CD4-positive, CD25-positive, alpha-beta regulatory T cell (primary cell): Measurements from ENCODE around the gene ANKRD2. TPM values are rescaled to one million over a fixed set of nuclear protein-coding genes. Genes with fewer than 3 reads are reported as not detected.
A peak's percentile ranks its signal among the peaks of the same experiment; 100 is the strongest.
"Not testable (repeated sequence)": the region's sequence is repeated elsewhere in the genome, so short reads cannot be mapped to it uniquely, and the experiment has no call there.

Experiments
- ATAC-seq, 2 donors: fragments of 150-1000 bp; cut with Tn5 transposase; one replicate each; pipeline ENCODE4 v1.10.0; 2021; ENCODE audit warnings: low read depth in 2 of 2, moderate number of reproducible peaks in 2 of 2, moderate library complexity in 1 of 2
- DNase-seq, 3 donors: peaks; one replicate each; pipeline versions ENCODE4 v3.0.0 to v3.0.0-alpha.2; 2012 to 2022; ENCODE audit warnings: mixed read lengths in 1 of 3
- H3K27ac ChIP-seq: one replicate; pipeline ENCODE4 v1.7.0; 2013; ENCODE audit warnings: mild to moderate bottlenecking, low read length; ENCODE audit not compliant: insufficient read depth, poor library complexity, severe bottlenecking
- H3K27me3 ChIP-seq: one replicate; pipeline ENCODE4 v1.7.0; 2013; ENCODE audit warnings: low read length; ENCODE audit not compliant: control insufficient read depth, insufficient read depth
- H3K36me3 ChIP-seq: one replicate; pipeline ENCODE4 v1.7.0; 2013; ENCODE audit warnings: mild to moderate bottlenecking, low read length, moderate library complexity; ENCODE audit not compliant: control insufficient read depth, insufficient read depth
- H3K4me1 ChIP-seq: 2 replicates; pipeline ENCODE4 v1.7.0; 2013; ENCODE audit warnings: mild to moderate bottlenecking, low read length; ENCODE audit not compliant: insufficient read depth, control insufficient read depth, poor library complexity, severe bottlenecking
- H3K4me3 ChIP-seq: one replicate; pipeline ENCODE4 v1.7.0; 2013; ENCODE audit warnings: low read depth, mild to moderate bottlenecking, low read length, moderate library complexity
- H3K9me3 ChIP-seq, 2 experiments: 1 replicate in 1 of 2; 2 replicates in 1 of 2; pipeline ENCODE4 v1.7.0; 2013; ENCODE audit warnings: low read length in 2 of 2, mild to moderate bottlenecking in 1 of 2, moderate library complexity in 1 of 2; ENCODE audit not compliant: control insufficient read depth in 2 of 2
- H3K27ac Mint-ChIP-seq, 3 donors: one replicate each; pipeline ENCODE4 v1.8.0; 2020 to 2022; ENCODE audit warnings: mild to moderate bottlenecking in 3 of 3, mixed read lengths in 3 of 3, moderate library complexity in 2 of 3
- H3K27me3 Mint-ChIP-seq: one replicate; pipeline ENCODE4 v1.8.0; 2022; ENCODE audit warnings: mild to moderate bottlenecking, mixed read lengths
- H3K36me3 Mint-ChIP-seq: one replicate; pipeline ENCODE4 v1.8.0; 2020; ENCODE audit warnings: mixed read lengths
- H3K4me1 Mint-ChIP-seq, 4 donors: one replicate each; pipeline ENCODE4 v1.8.0; 2020 to 2022; ENCODE audit warnings: mixed read lengths in 4 of 4, mild to moderate bottlenecking in 1 of 4
- H3K4me3 Mint-ChIP-seq, 4 donors: one replicate each; pipeline ENCODE4 v1.8.0; 2020 to 2022; ENCODE audit warnings: mild to moderate bottlenecking in 4 of 4, mixed read lengths in 4 of 4, moderate library complexity in 3 of 4
- H3K9me3 Mint-ChIP-seq, 7 donors: one replicate each; pipeline ENCODE4 v1.8.0; 2020 to 2022; ENCODE audit warnings: mixed read lengths in 7 of 7, mild to moderate bottlenecking in 3 of 7, moderate library complexity in 2 of 7
- polyA plus RNA-seq, 4 donors: library from polyadenylated mRNA; unstranded; fragments of 300-500 nt; fragmentation: Illumina TruSeq; gene quantifications; one replicate each; pipeline ENCODE4 v1.2.3, GENCODE V29; 2021
- total RNA-seq: library from RNA; stranded (reverse); gene quantifications from one replicate; pipeline ENCODE4 v1.2.3, GENCODE V29; 2022

Gene ANKRD2
- not detected for total RNA-seq
- not detected for polyA plus RNA-seq

DNA sequence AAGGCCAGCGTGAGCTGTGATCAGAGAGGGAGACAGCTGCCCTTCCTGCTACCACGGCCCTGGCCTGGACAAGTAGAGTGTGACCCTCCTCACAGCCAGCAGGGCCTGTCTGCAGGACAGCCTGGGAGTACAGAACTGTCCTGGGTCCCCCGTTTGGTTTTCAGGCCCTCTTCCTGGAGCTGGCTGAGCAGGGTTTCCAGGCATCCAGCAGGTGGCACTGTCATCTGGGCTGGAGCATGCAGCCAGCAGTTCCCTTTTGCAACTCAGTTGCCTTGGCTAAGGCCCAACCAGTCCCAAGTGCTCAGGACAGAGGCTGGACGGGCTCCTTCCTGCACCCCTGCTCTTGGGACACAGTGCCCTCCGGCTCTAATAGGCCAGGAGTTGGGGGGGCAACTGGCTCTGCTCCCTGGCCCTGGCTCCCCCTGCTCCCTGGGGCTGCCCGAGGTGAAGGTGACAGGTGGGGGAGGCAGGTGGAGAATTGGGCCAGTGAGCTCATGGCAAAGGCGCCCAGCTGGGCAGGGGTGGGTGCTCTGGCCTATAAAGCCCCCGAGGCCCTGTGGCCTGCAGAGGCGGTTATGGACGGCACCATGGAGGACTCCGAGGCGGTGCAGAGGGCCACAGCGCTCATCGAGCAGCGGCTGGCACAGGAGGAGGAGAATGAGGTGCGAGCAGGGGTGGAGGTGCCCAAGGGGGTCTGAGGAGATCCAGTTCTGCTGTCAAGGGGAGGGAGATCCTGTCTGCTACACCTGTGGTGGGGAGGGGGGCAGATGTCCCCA, at the start of gene ANKRD2:
ANKRD2 (plus strand) TSS at position 566 of the 776 bp plus-strand sequence; CDS start at position 576, 10 bp downstream.
- Mint-ChIP-seq H3K27me3 (peaks cover 4% of the 10 kb centered on the region), H3K27ac (peak within 1 kb of the TSS in 1 of 3 donors; percentile 62), H3K36me3 (peaks cover 3% of the 10 kb centered on the region), H3K4me3 (no peak within 1 kb of the TSS), H3K4me1 (no peaks in the 10 kb centered on the region), H3K9me3 (no peaks in the 10 kb centered on the region)
- H3K9me3 ChIP-seq, result no peaks in the 10 kb centered on the region
- peak; percentile 44 to 67 for ATAC-seq
- no peaks in the 10 kb centered on the region for H3K27me3 ChIP-seq
- DNase-seq, result peak; percentile 15 to 65 (median 44)
- no peaks in the 10 kb centered on the region for H3K36me3 ChIP-seq
- no peak within 1 kb of the TSS for H3K27ac ChIP-seq
- no peaks in the 10 kb centered on the region for H3K4me1 ChIP-seq
- H3K4me3 ChIP-seq, result no peak within 1 kb of the TSS

- no peak for DNase-seq
- no peak for ATAC-seq
- no peaks in the 10 kb centered on the region for H3K4me1 Mint-ChIP-seq
- no peaks in the 10 kb centered on the region for H3K36me3 Mint-ChIP-seq
- Histone ChIP-seq H3K27ac (no peak overlapping the region), H3K4me1 (no peaks in the 10 kb centered on the region), H3K36me3 (no peaks in the 10 kb centered on the region), H3K4me3 (no peak overlapping the region), H3K27me3 (no peaks in the 10 kb centered on the region), H3K9me3 (no peaks in the 10 kb centered on the region)
- peaks cover 15% of the 10 kb centered on the region for H3K27me3 Mint-ChIP-seq
- H3K27ac Mint-ChIP-seq, result no peak overlapping the region
- no peak overlapping the region for H3K4me3 Mint-ChIP-seq
- H3K9me3 Mint-ChIP-seq, result no peaks in the 10 kb centered on the region
Measured at GRCh38 chr10:97522937-97523336, 49.6 kb upstream of the ANKRD2 start.

- H3K9me3 ChIP-seq, result no peaks in the 10 kb centered on the region
- Mint-ChIP-seq H3K4me3 (no peak overlapping the region), H3K9me3 (no peaks in the 10 kb centered on the region), H3K4me1 (no peaks in the 10 kb centered on the region), H3K36me3 (no peaks in the 10 kb centered on the region), H3K27ac (no peak overlapping the region), H3K27me3 (peaks cover 11% of the 10 kb centered on the region)
- no peak overlapping the region for H3K27ac ChIP-seq
- H3K27me3 ChIP-seq, result no peaks in the 10 kb centered on the region
- no peaks in the 10 kb centered on the region for H3K4me1 ChIP-seq
- ATAC-seq (no peak), DNase-seq (no peak)
- no peak overlapping the region for H3K4me3 ChIP-seq
- no peaks in the 10 kb centered on the region for H3K36me3 ChIP-seq
Measured at GRCh38 chr10:97525086-97525485, 47.5 kb upstream of the ANKRD2 start.

- no peak for ATAC-seq
- no peaks in the 10 kb centered on the region for H3K9me3 Mint-ChIP-seq
- H3K27ac Mint-ChIP-seq, result no peak overlapping the region
- no peaks in the 10 kb centered on the region for H3K36me3 ChIP-seq
- no peak overlapping the region for H3K27ac ChIP-seq
- no peaks in the 10 kb centered on the region for H3K4me1 ChIP-seq
- no peaks in the 10 kb centered on the region for H3K4me1 Mint-ChIP-seq
- no peak overlapping the region for H3K4me3 ChIP-seq
- no peaks in the 10 kb centered on the region for H3K9me3 ChIP-seq
- H3K27me3 ChIP-seq, result no peaks in the 10 kb centered on the region
- DNase-seq, result no peak
- H3K4me3 Mint-ChIP-seq, result no peak overlapping the region
- peaks cover 11% of the 10 kb centered on the region for H3K27me3 Mint-ChIP-seq
- no peaks in the 10 kb centered on the region for H3K36me3 Mint-ChIP-seq
Measured at GRCh38 chr10:97525683-97526110, 46.9 kb upstream of the ANKRD2 start.

GRCh38 chr10:97528876-97529275, 43.7 kb upstream of the ANKRD2 start:
- not testable (repeated sequence) for H3K27me3 ChIP-seq, H3K36me3 ChIP-seq, H3K4me3 ChIP-seq, ATAC-seq, H3K9me3 ChIP-seq, H3K4me1 Mint-ChIP-seq, H3K27ac ChIP-seq, DNase-seq, H3K4me1 ChIP-seq, H3K27ac Mint-ChIP-seq, H3K27me3 Mint-ChIP-seq, H3K4me3 Mint-ChIP-seq, H3K36me3 Mint-ChIP-seq, H3K9me3 Mint-ChIP-seq

DNA sequence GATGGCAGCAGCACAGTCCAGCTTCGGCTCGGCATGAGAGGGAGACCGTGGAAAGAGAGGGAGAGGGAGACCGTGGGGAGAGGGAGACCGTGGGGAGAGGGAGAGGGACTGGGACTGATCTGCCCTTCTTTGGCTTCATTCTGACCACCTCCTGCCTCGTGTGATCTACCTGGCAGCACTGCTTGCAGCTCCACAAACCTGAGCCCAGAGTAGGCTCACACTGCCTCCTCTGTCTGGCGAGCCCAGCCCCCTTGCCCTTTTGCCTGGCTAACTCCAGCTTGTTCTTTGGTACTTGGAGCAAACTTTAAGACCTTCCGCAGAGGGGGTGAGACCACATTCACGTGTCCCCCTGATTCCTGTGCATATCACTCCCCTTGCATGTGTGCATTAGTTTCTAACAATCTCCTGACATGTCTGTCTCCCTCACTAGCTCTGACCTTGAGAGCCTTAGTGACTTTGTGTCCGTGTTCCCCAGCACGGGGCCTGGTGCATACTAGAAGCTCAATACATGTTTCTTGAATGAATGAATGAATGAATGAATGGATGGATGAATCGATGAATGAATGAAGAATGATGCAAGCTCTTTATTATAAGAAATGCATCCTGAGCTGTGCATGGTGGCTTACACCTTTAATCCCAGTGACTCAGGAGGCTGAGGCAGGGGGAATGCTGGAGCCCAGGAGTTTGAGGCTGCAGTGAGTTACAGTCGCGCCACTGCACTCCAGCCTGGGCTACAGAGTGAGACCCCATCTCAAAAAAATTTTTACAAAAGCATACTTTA, 42.7 kb upstream of the ANKRD2 start:
- H3K4me3 Mint-ChIP-seq, result no peak overlapping the region
- no peaks in the 10 kb centered on the region for H3K27me3 ChIP-seq
- H3K27ac Mint-ChIP-seq, result peak overlapping the region in 1 of 3 donors; percentile 84
- DNase-seq (no peak), ATAC-seq (no peak)
- no peak overlapping the region for H3K4me3 ChIP-seq
- no peaks in the 10 kb centered on the region for H3K36me3 Mint-ChIP-seq
- no peaks in the 10 kb centered on the region for H3K4me1 Mint-ChIP-seq
- H3K9me3 ChIP-seq, result no peaks in the 10 kb centered on the region
- H3K27ac ChIP-seq, result no peak overlapping the region
- H3K9me3 Mint-ChIP-seq, result no peaks in the 10 kb centered on the region
- no peaks in the 10 kb centered on the region for H3K4me1 ChIP-seq
- H3K36me3 ChIP-seq, result no peaks in the 10 kb centered on the region
- peaks cover 2% of the 10 kb centered on the region for H3K27me3 Mint-ChIP-seq

DNA sequence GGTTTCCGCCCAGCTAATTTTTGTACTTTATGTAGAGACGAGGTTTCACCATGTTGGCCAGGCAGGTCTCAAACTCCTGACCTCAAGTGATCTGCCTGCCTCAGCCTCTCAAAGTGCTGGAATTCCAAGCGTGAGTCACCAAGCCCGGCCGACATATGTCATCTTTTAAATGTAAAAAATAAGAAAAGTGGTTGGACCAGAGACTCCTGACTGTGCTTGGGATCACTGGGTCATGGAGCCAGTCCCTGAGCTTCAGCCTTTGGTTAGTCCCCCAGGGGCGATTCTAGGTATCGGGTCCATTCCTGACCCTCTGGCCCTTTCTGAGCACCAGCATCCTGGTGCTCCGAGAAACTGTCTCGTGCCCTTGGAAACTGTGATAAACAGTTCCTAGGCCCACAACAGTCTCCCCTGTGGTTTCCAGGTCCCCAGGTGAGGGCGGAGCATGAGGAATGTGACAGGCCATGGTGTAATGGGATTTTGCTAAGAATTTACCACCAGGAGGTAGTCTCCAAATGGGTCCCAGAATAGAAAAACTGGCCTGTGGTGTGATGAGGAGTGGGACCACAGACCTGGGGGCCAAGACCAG, 41.1 kb upstream of the ANKRD2 start:
- Mint-ChIP-seq H3K27me3 (peaks cover 4% of the 10 kb centered on the region), H3K9me3 (no peaks in the 10 kb centered on the region)

More for the DNA sequence above, 41.1 kb upstream of the ANKRD2 start:
- Histone ChIP-seq H3K27ac (no peak overlapping the region), H3K4me3 (no peak overlapping the region), H3K27me3 (no peaks in the 10 kb centered on the region), H3K36me3 (no peaks in the 10 kb centered on the region), H3K4me1 (no peaks in the 10 kb centered on the region), H3K9me3 (no peaks in the 10 kb centered on the region)
- H3K36me3 Mint-ChIP-seq, result no peaks in the 10 kb centered on the region
- no peak for ATAC-seq
- no peaks in the 10 kb centered on the region for H3K4me1 Mint-ChIP-seq
- DNase-seq, result no peak
- no peak overlapping the region for H3K27ac Mint-ChIP-seq
- H3K4me3 Mint-ChIP-seq, result no peak overlapping the region
